ENCODE data around the gene NXPH1. TPM values are rescaled to one million over a fixed set of nuclear protein-coding genes. Genes with fewer than 3 reads are reported as not detected.
A peak's percentile ranks its signal among the peaks of the same experiment; 100 is the strongest.

NXPH1 gene
- total and polyA plus RNA-seq, 9 of the 15 experiments (the other 6 are each of a cell fraction or from before 2014, with no cell fraction given): 0.16 TPM; not detected in 8

GRCh38 chr7:8430643-8431042, 2.8 kb upstream of the NXPH1 start (continued):
- TF ChIP-seq, protein P1, sequence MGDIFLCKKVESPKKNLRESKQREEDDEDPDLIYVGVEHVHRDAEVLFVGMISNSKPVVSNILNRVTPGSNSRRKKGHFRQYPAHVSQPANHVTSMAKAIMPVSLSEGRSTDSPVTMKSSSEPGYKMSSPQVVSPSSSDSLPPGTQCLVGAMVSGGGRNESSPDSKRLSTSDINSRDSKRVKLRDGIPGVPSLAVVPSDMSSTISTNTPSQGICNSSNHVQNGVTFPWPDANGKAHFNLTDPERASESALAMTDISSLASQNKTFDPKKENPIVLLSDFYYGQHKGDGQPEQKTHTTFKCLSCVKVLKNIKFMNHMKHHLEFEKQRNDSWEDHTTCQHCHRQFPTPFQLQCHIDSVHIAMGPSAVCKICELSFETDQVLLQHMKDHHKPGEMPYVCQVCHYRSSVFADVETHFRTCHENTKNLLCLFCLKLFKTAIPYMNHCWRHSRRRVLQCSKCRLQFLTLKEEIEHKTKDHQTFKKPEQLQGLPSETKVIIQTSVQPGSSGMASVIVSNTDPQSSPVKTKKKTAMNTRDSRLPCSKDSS (IDR thresholded peaks at IDR 0.05; ENCODE audit: low read depth, partially characterized antibody): no peak
- TF ChIP-seq CEBPB (tag; IDR thresholded peaks at IDR 0.05) (no peak), HNRNPH1 (optimal IDR thresholded peaks at IDR 0.05; ENCODE audit: low read depth, low read length) (no peak), TCF7L2 (IDR thresholded peaks at IDR 0.05; ENCODE audit: low read depth, low read length) (no peak), ZNF778 (CRISPR knock-in tag; IDR thresholded peaks at IDR 0.05) (no peak), ZNF436 (CRISPR knock-in tag; IDR thresholded peaks at IDR 0.05) (no peak)

GRCh38 chr7:8434290-8435002, 1.0 kb downstream of the NXPH1 start:
- intact Hi-C loops (cut with micrococcal nuclease): loop anchor here (5.0 kb wide), 2 partner anchors 288 to 658 kb away; no protein-coding TSS in a partner anchor
- Histone ChIP-seq H3K27me3 (ENCODE audit: control insufficient read depth in 2 of 2, insufficient read depth in 2 of 2, low read length in 2 of 2) (peaks cover 26 to 46% of the 10 kb centered on the region in 2 experiments), H3K4me2 (ENCODE audit: insufficient read depth, low read length) (peak overlapping the region; percentile 57; the same call in 1 of the 2 replicates), H3K9me1 (ENCODE audit: control insufficient read depth, insufficient read depth, low read length) (no peaks in the 10 kb centered on the region), H2AFZ (ENCODE audit: low read depth, low read length) (no peak overlapping the region), H3K9me3 (replicated peaks; ENCODE audit: control insufficient read depth, insufficient read depth, low read depth, low read length) (no peaks in the 10 kb centered on the region; the same call in 1 of the 2 replicates), H4K20me1 (replicated peaks; ENCODE audit: control insufficient read depth, insufficient read depth, low read length) (no peaks in the 10 kb centered on the region), H3K4me1 (replicated peaks in 1 of 2; ENCODE audit: control insufficient read depth in 2 of 2, insufficient read depth in 2 of 2, low read length in 2 of 2) (peaks cover 0 to 21% of the 10 kb centered on the region in 2 experiments; a peak in 2 of 5 replicates), H3K36me3 (ENCODE audit: control insufficient read depth, insufficient read depth, low read length) (no peaks in the 10 kb centered on the region), H3K4me3 (no peak overlapping the region), H3K27ac (ENCODE audit: extremely low read depth, low read depth, low read length) (no peak overlapping the region), H3K9ac (ENCODE audit: insufficient read depth in 1 of 2, low read depth in 2 of 2, low read length in 2 of 2) (no peak overlapping the region), H3K79me2 (ENCODE audit: control insufficient read depth, insufficient read depth, low read length) (no peaks in the 10 kb centered on the region)
- WGBS (ENCODE audit: insufficient coverage, low coverage, missing lambda C conversion rate): 6% methylated on average over 26 of the region's 46 CpGs
- POLR2A ChIA-PET: interaction anchor here (0.6 kb wide), 2 partner anchors 11 to 755 kb away, joined by 3 read pairs; no protein-coding TSS in a partner anchor
- ATAC-seq (no peak; the same call in 1 of the 3 replicates), DNase-seq (ENCODE audit: extremely low read depth in 1 of 4, low spot score in 3 of 4) (no peak), FAIRE-seq (no peak)
- no TSS peak for BruUV-seq (replicated peaks)
- TF ChIP-seq CHCHD3 (CRISPR knock-in tag; IDR thresholded peaks at IDR 0.05) (no peak), PHF21A (IDR thresholded peaks at IDR 0.05; ENCODE audit: borderline replicate concordance, low read depth) (no peak), MECOM (CRISPR knock-in tag; IDR thresholded peaks at IDR 0.05) (no peak), FOXA1 (IDR thresholded peaks at IDR 0.05; ENCODE audit: borderline replicate concordance) (no peak), E4F1 (CRISPR knock-in tag; IDR thresholded peaks at IDR 0.05; ENCODE audit: borderline replicate concordance) (no peak), ZNF589 (CRISPR knock-in tag; IDR thresholded peaks at IDR 0.05; ENCODE audit: low read depth) (no peak), MIER1 (IDR thresholded peaks at IDR 0.05; ENCODE audit: low read depth) (0 out of 2 replicates have a peak, but pooled peaks have one; percentile 12), GATAD2A (IDR thresholded peaks at IDR 0.05) (no peak)
- in situ Hi-C loops (cut with MboI): no loop called here
- CTCF ChIA-PET (ENCODE audit: low intra/inter-chr PET ratio): interaction anchor here (0.5 to 0.6 kb wide), 2 partner anchors 131 to 659 kb away, joined by 3 read pairs; no protein-coding TSS in a partner anchor
